Measurements from ENCODE around the gene RHOBTB1.
A peak's percentile ranks its signal among the peaks of the same experiment; 100 is the strongest.

Gene RHOBTB1

GRCh38 chr10:60905580-60905979 is 38.4 kb downstream of the RHOBTB1 start (continued):
- TF ChIP-seq HIC1 (tag by site-specific recombination; IDR thresholded peaks at IDR 0.05) = no peak
- no peak for TF ChIP-seq TSHZ1 (tag by site-specific recombination; IDR thresholded peaks at IDR 0.05; ENCODE audit: borderline replicate concordance)
- no peak for TF ChIP-seq ZNF596 (tag by site-specific recombination; IDR thresholded peaks at IDR 0.05)

GRCh38 chr10:60903096-60903495 is 40.9 kb downstream of the RHOBTB1 start:
- ChIA-PET POLR2A (no interaction called here), CTCF (no interaction called here)
- Histone ChIP-seq H3K4me3 (ENCODE audit: low read depth, low read length) (no peak overlapping the region), H3K4me1 (ENCODE audit: control insufficient read depth, insufficient read depth, low read length) (peaks cover 3% of the 10 kb centered on the region; the same call in 1 of the 2 replicates), H3K9me3 (ENCODE audit: control insufficient read depth, insufficient read depth, low read depth, low read length) (no peaks in the 10 kb centered on the region), H3K27ac (ENCODE audit: extremely low read depth, low read depth, low read length) (no peak overlapping the region), H3K36me3 (ENCODE audit: control insufficient read depth in 2 of 2, insufficient read depth in 1 of 2, low read length in 2 of 2) (peaks cover 0 to 9% of the 10 kb centered on the region in 2 experiments; a peak in 1 of 3 replicates)
- no peak for TF ChIP-seq ZBTB44 (tag by site-specific recombination; IDR thresholded peaks at IDR 0.05)

- Histone ChIP-seq H3K9me3 (ENCODE audit: control insufficient read depth, insufficient read depth, low read depth, low read length) (no peaks in the 10 kb centered on the region), H3K4me1 (ENCODE audit: control insufficient read depth, insufficient read depth, low read length) (peaks cover 3% of the 10 kb centered on the region), H3K27ac (ENCODE audit: extremely low read depth, low read depth, low read length) (no peak overlapping the region), H3K4me3 (ENCODE audit: low read depth, low read length) (no peak overlapping the region), H3K36me3 (ENCODE audit: control insufficient read depth in 2 of 2, insufficient read depth in 1 of 2, low read length in 2 of 2) (peaks cover 0 to 9% of the 10 kb centered on the region in 2 experiments; a peak in 1 of 3 replicates)
- ChIA-PET POLR2A (no interaction called here), CTCF (interaction anchor here (1.0 kb wide), 1 partner anchor 17 kb away, joined by 3 read pairs; no protein-coding TSS in a partner anchor)
- TF ChIP-seq SCRT2 (tag by site-specific recombination; IDR thresholded peaks at IDR 0.05) (peak; percentile 64), ZNF23 (tag by site-specific recombination; IDR thresholded peaks at IDR 0.05; ENCODE audit: borderline replicate concordance) (no peak), ZBTB20 (tag by site-specific recombination; IDR thresholded peaks at IDR 0.05) (0 out of 2 replicates have a peak, but pooled peaks have one; percentile 20), PRDM10 (tag by site-specific recombination; IDR thresholded peaks at IDR 0.05) (0 out of 2 replicates have a peak, but pooled peaks have one; percentile 15)
Measured at GRCh38 chr10:60901561-60902235, 42.3 kb downstream of the RHOBTB1 start.

All from HEK293 (cell line).